ENCODE data around the gene SQSTM1. TPM values are rescaled to one million over a fixed set of nuclear protein-coding genes. Genes with fewer than 3 reads are reported as not detected.
"Not testable (repeated sequence)": the region's sequence is repeated elsewhere in the genome, so short reads cannot be mapped to it uniquely, and the experiment has no call there.

Gene SQSTM1
- total RNA-seq, 2 experiments from 2014 or later = 111 to 117 TPM

DNA sequence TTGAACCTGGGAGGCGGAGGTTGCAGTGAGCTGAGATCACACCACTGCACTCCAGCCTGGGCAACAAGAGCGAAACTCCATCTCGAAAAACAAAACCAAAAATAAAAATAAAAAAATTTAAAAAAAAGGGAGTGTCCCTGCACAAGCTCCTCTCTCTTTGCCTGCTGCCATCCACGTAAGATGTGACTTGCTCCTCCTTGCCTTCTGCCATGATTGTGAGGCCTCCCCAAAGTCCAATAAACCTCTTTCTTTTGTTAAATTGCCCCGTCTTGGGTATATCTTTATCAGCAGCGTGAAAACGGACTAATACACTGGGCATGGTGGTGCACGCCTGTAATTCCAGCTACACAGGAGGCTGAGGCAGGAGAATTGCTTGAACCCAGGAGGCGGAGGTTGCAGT, 31.4 kb upstream of the SQSTM1 start:
- not testable (repeated sequence) for DNase-seq, H3K4me1 Mint-ChIP-seq, H3K9me3 Mint-ChIP-seq, H3K4me3 Mint-ChIP-seq, H3K27me3 Mint-ChIP-seq, H3K27ac Mint-ChIP-seq, H3K36me3 Mint-ChIP-seq

GRCh38 chr5:179791881-179792611, 28.7 kb upstream of the SQSTM1 start:
- H3K36me3 Mint-ChIP-seq = peaks cover 3% of the 10 kb centered on the region
- H3K4me1 Mint-ChIP-seq = peaks cover 21% of the 10 kb centered on the region
- no peak for DNase-seq
- no peak overlapping the region for H3K4me3 Mint-ChIP-seq
- H3K27ac Mint-ChIP-seq = no peak overlapping the region
- H3K27me3 Mint-ChIP-seq = no peaks in the 10 kb centered on the region
- H3K9me3 Mint-ChIP-seq = no peaks in the 10 kb centered on the region

DNA sequence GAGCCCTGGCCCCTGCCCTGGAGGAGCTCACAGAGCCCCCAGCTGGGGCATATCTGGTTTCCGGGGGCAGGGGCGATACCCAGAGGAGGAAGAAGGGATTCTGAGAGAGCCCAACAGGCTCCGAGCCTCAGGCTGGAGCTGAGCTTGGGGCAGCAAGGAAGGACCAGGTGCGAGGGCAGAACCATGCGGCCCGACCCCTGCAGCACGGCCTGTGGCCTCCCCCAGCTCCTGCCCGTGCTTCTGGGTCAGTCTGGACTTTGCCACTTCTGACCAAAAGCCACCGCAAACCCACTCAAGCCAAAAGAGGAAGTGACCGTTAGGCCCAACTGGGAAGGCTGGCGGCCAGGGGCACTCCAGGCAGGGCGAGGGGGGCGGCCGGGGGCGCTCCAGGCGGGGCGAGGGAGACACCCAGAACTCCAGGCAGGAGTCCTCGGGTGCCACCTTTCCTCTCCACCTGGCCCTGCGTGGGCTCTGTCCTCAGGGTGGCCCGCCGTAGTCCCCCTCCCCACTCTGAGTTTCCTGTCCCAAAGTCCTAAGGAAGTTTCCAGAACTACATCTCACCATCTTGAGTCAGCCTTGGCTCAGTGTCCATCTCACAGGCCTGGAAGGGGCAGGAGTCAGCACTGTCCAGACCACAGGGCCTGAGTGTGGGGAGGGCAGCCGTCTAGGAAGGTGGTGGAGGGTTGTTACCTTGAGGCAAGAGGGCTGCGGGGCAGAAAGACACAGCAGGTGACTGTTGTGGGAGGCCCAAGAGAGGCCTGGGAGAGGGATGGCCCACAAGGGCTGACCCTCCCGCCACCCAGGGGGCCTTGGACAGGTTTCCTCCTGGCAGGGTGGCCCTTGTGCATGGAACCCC, 27.9 kb upstream of the SQSTM1 start:
- no peak for DNase-seq
- Mint-ChIP-seq H3K27ac (peak overlapping the region; percentile 57), H3K9me3 (no peaks in the 10 kb centered on the region), H3K27me3 (no peaks in the 10 kb centered on the region), H3K4me1 (peaks cover 21% of the 10 kb centered on the region), H3K4me3 (no peak overlapping the region), H3K36me3 (peaks cover 4% of the 10 kb centered on the region)

GRCh38 chr5:179793468-179794139, 27.1 kb upstream of the SQSTM1 start, which contains the start of gene LTC4S:
TSS of gene LTC4S (plus strand) at chr5:179793986. CDS start at chr5:179794081, 95 bp downstream.
- H3K4me1 Mint-ChIP-seq = peaks cover 21% of the 10 kb centered on the region
- no peaks in the 10 kb centered on the region for H3K27me3 Mint-ChIP-seq
- peak; percentile 50 for DNase-seq
- H3K27ac Mint-ChIP-seq = peak within 1 kb of the TSS; percentile 57
- peak within 1 kb of the TSS; percentile 59 for H3K4me3 Mint-ChIP-seq
- H3K36me3 Mint-ChIP-seq = peaks cover 4% of the 10 kb centered on the region
- H3K9me3 Mint-ChIP-seq = no peaks in the 10 kb centered on the region

DNA sequence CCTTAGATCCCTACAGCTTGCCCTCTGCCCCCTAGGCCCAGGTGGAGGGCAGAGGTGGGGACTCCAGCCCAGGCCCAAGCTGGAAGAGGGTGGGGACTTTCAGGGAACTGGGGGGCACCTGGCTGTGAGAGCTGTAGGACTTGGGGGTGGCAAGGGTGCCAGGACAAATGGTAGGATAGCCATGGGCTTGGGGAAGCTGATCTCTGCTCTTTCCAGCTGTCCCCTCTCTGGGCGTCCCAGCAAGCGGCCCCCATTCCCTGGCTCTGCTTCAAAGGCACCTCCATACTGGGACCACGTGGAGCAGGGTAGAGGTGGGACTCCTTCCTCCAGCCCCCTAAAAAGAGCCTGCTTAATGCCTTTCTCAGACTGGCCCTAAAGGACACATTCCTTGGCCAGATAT, 26.5 kb upstream of the SQSTM1 start:
- H3K36me3 Mint-ChIP-seq = peaks cover 4% of the 10 kb centered on the region
- H3K4me3 Mint-ChIP-seq = no peak overlapping the region
- H3K27ac Mint-ChIP-seq = no peak overlapping the region
- H3K4me1 Mint-ChIP-seq = peaks cover 21% of the 10 kb centered on the region
- DNase-seq = no peak
- H3K27me3 Mint-ChIP-seq = no peaks in the 10 kb centered on the region
- no peaks in the 10 kb centered on the region for H3K9me3 Mint-ChIP-seq

DNA sequence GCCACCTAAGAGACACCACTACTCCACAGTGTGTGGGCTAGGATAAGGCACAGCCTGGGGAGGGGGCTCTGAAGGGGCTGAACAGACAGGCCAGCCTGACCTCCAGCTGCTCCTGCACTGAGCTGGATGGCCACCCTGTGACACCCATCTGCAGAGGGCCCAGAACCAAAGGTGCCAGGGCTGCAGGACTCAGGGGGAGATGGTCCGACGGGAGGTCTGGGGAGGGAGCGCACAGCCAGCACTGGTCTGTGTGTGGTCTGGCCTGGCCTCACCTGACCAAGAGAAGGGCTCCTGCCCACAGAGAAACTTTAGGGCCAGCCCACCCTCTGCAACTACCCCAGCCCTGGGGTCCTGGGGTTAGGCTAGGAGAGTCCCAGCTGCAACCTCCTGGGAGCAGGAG, 26.1 kb upstream of the SQSTM1 start:
- Mint-ChIP-seq H3K27me3 (no peaks in the 10 kb centered on the region), H3K4me3 (peak overlapping the region; percentile 59), H3K9me3 (no peaks in the 10 kb centered on the region), H3K36me3 (peaks cover 4% of the 10 kb centered on the region), H3K27ac (no peak overlapping the region), H3K4me1 (peaks cover 21% of the 10 kb centered on the region)
- no peak for DNase-seq

DNA sequence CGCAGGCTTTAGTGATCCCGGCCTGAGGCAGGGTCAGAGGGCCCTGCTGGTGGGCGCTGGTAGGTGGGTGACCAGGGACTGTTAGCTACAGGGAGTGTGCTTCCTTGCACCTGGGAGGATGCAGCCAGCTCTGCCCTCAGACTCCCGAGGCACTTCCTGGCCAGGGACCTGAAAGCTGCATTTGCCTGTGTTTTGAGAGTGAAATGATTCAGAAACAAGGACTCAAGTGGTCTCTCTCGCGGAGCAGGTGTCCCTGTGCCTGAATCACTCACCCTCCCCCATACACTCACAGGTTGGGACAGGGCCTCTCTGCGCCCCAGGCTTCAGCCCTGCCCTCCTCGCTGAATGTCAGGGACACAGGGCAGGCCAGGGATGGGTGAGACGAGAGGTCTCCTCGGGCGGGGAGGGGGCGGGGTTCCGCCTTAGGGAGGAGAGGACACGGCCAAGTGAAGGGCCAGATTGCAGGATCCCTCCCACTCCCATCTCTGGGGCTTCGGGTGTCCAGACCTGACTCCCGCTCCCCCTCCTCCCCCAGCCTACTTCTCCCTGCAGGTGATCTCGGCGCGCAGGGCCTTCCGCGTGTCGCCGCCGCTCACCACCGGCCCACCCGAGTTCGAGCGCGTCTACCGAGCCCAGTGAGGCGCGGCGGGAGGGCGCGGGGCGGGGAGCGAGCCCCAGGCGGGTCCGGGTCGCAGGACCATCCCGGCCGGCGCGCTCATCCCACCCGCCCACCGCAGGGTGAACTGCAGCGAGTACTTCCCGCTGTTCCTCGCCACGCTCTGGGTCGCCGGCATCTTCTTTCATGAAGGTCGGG, 25.4 kb upstream of the SQSTM1 start:
- Mint-ChIP-seq H3K4me1 (peaks cover 21% of the 10 kb centered on the region), H3K27ac (no peak overlapping the region), H3K27me3 (no peaks in the 10 kb centered on the region), H3K4me3 (peak overlapping the region; percentile 59), H3K9me3 (no peaks in the 10 kb centered on the region), H3K36me3 (peaks cover 4% of the 10 kb centered on the region)
- DNase-seq = no peak

DNA sequence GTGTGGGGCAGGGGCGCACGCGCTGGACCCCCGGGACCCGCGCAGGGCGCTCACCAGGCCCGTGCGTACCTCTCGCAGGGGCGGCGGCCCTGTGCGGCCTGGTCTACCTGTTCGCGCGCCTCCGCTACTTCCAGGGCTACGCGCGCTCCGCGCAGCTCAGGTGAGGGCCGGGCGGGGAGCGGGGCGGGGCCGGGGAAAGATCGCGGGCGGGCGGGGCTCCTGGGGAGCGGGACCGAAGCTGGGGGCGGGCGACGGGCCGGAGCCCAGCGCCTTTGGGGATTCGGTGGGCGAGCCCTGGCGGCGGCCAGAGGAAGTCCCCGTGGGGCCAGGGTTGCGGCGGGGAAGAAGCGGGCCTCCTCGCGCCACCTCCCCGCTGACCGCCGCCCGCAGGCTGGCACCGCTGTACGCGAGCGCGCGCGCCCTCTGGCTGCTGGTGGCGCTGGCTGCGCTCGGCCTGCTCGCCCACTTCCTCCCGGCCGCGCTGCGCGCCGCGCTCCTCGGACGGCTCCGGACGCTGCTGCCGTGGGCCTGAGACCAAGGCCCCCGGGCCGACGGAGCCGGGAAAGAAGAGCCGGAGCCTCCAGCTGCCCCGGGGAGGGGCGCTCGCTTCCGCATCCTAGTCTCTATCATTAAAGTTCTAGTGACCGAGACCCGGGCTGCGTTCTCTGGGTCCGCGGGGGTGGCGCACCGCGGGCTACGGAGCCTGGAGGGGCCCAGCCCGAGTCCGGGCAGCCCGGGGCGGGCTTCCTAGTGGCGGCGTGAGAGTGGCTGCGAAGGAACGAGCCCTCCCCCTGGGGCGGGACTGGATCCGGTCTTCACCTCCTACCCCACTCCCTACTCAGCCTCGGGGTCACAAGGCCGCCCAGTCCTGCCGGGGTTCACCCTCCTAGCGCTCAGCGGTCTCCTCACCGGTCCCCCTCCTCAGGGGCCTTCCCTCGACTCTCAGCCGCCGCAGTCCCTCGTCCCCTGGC, 24.6 kb upstream of the SQSTM1 start:
- peak; percentile 73 for DNase-seq
- Mint-ChIP-seq H3K4me1 (peaks cover 21% of the 10 kb centered on the region), H3K36me3 (peaks cover 4% of the 10 kb centered on the region), H3K9me3 (no peaks in the 10 kb centered on the region), H3K27ac (peak overlapping the region; percentile 42), H3K4me3 (peak overlapping the region; percentile 63), H3K27me3 (no peaks in the 10 kb centered on the region)

GRCh38 chr5:179796877-179797608, 23.7 kb upstream of the SQSTM1 start:
- Mint-ChIP-seq H3K27ac (peak overlapping the region; percentile 42), H3K9me3 (no peaks in the 10 kb centered on the region), H3K4me1 (peaks cover 25% of the 10 kb centered on the region), H3K4me3 (peak overlapping the region; percentile 63), H3K36me3 (peaks cover 8% of the 10 kb centered on the region), H3K27me3 (no peaks in the 10 kb centered on the region)
- DNase-seq = no peak

DNA sequence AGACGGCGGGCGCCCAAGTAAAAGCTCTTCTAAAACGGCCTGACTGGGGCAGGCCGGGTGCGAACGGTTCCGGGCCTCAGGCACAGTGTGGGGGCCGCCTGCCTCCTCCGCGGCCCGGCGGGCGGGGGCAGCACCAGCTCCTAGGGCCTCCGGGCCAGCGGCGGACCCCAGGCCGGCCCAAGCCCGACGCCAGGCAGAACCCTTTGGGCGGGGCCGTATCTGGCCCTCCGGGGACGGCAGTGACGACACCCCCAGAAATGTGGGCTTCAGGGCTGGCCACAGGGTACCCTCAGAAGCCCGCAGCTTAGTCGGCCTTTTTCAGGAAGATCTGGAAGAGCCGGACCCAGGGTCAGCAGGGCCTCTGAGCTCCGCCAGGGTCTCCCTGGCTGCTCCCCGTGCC, 23.0 kb upstream of the SQSTM1 start:
- Mint-ChIP-seq H3K27me3 (no peaks in the 10 kb centered on the region), H3K27ac (no peak overlapping the region), H3K36me3 (peaks cover 8% of the 10 kb centered on the region), H3K4me1 (peaks cover 30% of the 10 kb centered on the region), H3K4me3 (no peak overlapping the region), H3K9me3 (no peaks in the 10 kb centered on the region)
- DNase-seq = no peak

DNA sequence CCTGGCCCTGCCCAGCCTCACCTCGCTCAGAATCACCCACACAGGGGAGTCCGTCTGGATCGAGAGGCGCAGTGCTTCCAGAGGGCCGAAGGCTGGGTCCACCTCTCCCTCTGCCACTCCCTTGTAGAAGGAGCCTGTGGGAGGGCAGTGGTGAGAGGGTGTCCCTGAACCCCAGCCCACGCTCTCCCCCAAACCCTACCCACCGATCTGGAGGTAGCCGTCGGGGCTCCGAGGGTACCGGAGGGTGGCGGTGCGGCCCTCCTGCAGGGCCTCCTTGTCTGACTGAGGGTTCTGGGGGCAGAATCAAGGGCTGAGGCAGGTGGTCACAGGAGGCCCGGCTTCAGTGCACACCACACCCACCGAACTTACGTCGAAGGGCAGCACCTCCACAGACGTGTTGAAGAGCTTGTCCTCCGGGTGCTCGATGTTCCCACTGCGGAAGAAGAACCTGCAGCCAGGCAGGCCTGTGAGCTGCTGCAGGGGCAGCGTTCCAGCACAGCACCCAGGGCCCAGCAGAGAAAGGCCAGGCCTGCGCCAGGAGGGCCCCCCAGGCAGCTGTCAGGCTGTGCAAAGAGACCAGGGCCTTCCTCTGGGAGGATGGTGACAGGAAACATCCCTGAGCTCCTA, 22.4 kb upstream of the SQSTM1 start:
- H3K36me3 Mint-ChIP-seq = peaks cover 8% of the 10 kb centered on the region
- no peak for DNase-seq
- no peaks in the 10 kb centered on the region for H3K9me3 Mint-ChIP-seq
- H3K4me1 Mint-ChIP-seq = peaks cover 33% of the 10 kb centered on the region
- H3K4me3 Mint-ChIP-seq = no peak overlapping the region
- H3K27me3 Mint-ChIP-seq = no peaks in the 10 kb centered on the region
- H3K27ac Mint-ChIP-seq = no peak overlapping the region

- Mint-ChIP-seq H3K36me3 (peaks cover 8% of the 10 kb centered on the region), H3K4me3 (no peak overlapping the region), H3K27ac (no peak overlapping the region), H3K9me3 (no peaks in the 10 kb centered on the region), H3K4me1 (peaks cover 34% of the 10 kb centered on the region), H3K27me3 (no peaks in the 10 kb centered on the region)
- DNase-seq = no peak
Observed at GRCh38 chr5:179798771-179799643, 21.7 kb upstream of the SQSTM1 start.

Data from activated naive CD8-positive, alpha-beta T cell treated with anti-CD3 and anti-CD28 coated beads for 36 hours (primary cell).